Measurements from ENCODE around the gene HKDC1.
"Not testable (repeated sequence)": the region's sequence is repeated elsewhere in the genome, so short reads cannot be mapped to it uniquely, and the experiment has no call there.

Gene HKDC1, protein sequence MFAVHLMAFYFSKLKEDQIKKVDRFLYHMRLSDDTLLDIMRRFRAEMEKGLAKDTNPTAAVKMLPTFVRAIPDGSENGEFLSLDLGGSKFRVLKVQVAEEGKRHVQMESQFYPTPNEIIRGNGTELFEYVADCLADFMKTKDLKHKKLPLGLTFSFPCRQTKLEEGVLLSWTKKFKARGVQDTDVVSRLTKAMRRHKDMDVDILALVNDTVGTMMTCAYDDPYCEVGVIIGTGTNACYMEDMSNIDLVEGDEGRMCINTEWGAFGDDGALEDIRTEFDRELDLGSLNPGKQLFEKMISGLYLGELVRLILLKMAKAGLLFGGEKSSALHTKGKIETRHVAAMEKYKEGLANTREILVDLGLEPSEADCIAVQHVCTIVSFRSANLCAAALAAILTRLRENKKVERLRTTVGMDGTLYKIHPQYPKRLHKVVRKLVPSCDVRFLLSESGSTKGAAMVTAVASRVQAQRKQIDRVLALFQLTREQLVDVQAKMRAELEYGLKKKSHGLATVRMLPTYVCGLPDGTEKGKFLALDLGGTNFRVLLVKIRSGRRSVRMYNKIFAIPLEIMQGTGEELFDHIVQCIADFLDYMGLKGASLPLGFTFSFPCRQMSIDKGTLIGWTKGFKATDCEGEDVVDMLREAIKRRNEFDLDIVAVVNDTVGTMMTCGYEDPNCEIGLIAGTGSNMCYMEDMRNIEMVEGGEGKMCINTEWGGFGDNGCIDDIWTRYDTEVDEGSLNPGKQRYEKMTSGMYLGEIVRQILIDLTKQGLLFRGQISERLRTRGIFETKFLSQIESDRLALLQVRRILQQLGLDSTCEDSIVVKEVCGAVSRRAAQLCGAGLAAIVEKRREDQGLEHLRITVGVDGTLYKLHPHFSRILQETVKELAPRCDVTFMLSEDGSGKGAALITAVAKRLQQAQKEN

DNA sequence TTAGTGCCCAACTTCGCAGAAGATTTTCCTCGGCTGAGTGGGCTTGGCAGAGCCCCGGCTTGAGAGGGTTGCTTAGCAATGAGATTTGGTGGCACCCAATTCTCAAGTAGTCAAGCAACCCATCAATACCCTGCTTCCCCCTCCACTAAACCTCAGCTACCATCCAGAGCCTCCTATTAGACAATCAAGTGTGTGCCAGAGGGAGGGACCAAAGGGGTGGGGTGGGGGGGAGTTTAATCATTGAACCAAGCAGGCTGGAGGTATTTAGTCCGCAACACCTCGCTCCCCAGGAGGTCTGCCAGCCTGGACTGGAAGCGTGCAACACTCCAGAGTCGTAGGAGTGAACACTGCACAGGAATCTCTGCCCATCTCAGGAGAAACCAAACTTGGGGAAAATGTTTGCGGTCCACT is at the start of gene HKDC1:
Gene HKDC1 (plus strand): TSS at position 292 of the 411 bp plus-strand sequence. CDS start 104 bp downstream, at position 396.
- Histone ChIP-seq H3K27me3 (ENCODE audit: control insufficient read depth, insufficient read depth, low read length) (no peaks in the 10 kb centered on the region), H3K4me1 (ENCODE audit: control insufficient read depth, insufficient read depth, low read length) (peaks cover 4% of the 10 kb centered on the region), H3K4me3 (ENCODE audit: low read depth, low read length) (no peak within 1 kb of the TSS), H3K36me3 (ENCODE audit: control insufficient read depth, insufficient read depth, low read length) (no peaks in the 10 kb centered on the region), H3K9me3 (ENCODE audit: control insufficient read depth, insufficient read depth, low read length) (no peaks in the 10 kb centered on the region), H3K9ac (ENCODE audit: low read depth, low read length) (no peak within 1 kb of the TSS)

DNA sequence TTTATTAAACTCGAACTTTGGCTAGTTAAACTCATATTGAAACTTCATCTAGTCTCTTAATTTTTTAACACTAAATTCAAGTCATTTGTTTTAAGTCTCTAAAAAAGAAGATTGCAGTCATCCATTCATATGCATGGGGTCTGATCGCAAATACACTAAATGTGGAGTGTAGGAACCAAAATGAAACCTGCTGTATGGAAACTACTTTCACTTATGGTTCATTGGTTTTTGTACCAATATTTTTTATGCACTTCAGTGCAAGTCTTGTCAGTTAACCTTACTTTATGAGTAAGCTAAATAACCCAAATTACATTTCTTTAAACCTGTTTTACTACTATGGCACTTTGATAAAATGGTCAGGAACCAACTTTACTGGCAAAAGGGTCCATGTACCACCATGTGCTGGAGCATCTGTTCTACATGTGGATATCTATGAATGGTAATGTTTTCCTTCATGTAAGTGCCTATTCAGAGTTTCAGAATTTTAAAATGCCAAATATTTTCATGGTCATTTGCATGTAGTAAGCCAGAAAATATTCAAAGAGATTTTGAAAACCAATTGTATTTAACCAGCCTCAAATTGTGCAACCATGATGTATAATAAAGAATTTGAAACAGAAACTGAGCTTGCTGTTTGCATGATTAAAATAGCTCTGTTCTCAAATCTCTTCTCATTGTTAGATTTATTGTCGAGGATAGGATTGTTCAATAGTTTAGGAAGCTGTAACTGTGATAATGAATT is 47.7 kb upstream of the HKDC1 start:
- no peaks in the 10 kb centered on the region for H3K36me3 ChIP-seq (ENCODE audit: control insufficient read depth, insufficient read depth, low read length)
- no peak overlapping the region for H3K9ac ChIP-seq (ENCODE audit: low read depth, low read length)

DNA sequence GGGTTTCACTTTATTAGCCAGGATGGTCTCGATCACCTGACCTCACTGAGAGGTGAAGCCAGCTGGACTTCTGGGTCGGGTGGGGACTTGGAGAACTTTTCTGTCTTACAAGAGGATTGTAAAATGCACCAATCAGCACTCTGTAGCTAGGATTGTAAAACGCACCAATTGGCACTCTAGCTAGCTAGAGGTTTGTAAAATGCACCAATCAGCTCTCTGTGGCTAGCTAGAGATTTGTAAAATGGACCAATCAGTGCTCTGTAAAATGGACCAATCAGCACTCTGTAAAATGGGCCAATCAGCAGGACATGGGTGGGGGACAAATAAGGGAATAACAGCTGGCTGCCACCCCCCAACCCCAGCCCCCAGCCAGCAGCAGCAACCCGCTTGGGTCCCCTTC is 44.8 kb upstream of the HKDC1 start:
- not testable (repeated sequence) for H3K4me1 ChIP-seq (ENCODE audit: control insufficient read depth, insufficient read depth, low read length); H3K9me3 ChIP-seq (ENCODE audit: control insufficient read depth, insufficient read depth, low read length); H3K36me3 ChIP-seq (ENCODE audit: control insufficient read depth, insufficient read depth, low read length); H3K4me3 ChIP-seq (ENCODE audit: low read depth, low read length); H3K27me3 ChIP-seq (ENCODE audit: control insufficient read depth, insufficient read depth, low read length); H3K9ac ChIP-seq (ENCODE audit: low read depth, low read length)

More for the DNA sequence above, 47.7 kb upstream of the HKDC1 start:
- Histone ChIP-seq H3K4me3 (ENCODE audit: low read depth, low read length) (no peak overlapping the region), H3K27me3 (ENCODE audit: control insufficient read depth, insufficient read depth, low read length) (no peaks in the 10 kb centered on the region), H3K4me1 (ENCODE audit: control insufficient read depth, insufficient read depth, low read length) (no peaks in the 10 kb centered on the region), H3K9me3 (ENCODE audit: control insufficient read depth, insufficient read depth, low read length) (no peaks in the 10 kb centered on the region)

DNA sequence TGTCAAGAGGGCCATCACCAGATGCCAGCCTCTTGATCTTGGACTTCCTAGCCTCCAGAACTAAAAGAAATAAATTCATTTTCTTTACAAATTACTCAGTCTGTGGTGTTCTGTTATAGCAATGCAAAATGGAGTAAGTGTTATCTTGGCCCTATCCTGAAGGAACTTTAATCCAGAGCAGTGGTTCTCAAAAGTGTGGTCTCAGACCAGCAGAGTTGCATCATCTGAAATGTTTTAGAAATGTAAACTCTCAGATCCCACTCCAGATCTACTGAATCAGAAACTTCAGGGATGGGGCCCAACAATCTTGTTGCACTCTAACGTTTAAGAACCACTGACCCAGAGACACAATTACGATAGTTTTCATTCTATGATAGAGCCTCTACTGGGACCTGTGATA is 43.3 kb upstream of the HKDC1 start:
- Histone ChIP-seq H3K36me3 (ENCODE audit: control insufficient read depth, insufficient read depth, low read length) (no peaks in the 10 kb centered on the region), H3K4me3 (ENCODE audit: low read depth, low read length) (no peak overlapping the region), H3K9me3 (ENCODE audit: control insufficient read depth, insufficient read depth, low read length) (no peaks in the 10 kb centered on the region), H3K27me3 (ENCODE audit: control insufficient read depth, insufficient read depth, low read length) (no peaks in the 10 kb centered on the region), H3K4me1 (ENCODE audit: control insufficient read depth, insufficient read depth, low read length) (no peaks in the 10 kb centered on the region), H3K9ac (ENCODE audit: low read depth, low read length) (no peak overlapping the region)

DNA sequence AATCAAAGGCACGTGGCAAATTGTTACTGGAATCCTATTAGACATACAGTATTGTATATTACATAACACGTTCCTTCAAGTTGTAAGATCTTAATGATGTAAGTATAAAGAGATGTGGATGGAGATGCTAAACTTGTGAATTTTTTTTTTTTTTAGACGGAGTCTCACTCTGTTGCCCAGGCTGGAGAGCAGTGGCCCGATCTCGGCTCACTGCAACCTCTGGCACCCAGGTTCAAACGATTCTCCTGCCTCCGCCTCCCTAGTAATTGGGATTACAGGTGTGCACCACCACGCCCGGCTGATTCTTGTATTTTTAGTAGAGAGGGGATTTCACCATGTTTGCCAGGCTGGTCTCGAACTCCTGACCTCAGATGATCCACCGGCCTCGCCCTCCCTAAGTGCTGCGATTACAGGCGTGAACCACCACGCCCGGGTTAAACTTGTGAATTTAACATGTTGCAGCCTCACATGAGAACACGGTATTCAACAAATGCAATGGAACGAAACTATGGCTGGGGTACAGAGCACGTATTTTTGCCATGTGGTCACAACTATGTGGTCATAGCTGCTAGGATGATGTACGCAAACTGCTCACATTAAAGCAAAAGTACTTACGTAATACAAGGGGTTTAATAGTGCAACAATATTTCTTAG is 40.9 kb upstream of the HKDC1 start:
- no peaks in the 10 kb centered on the region for H3K4me1 ChIP-seq (ENCODE audit: control insufficient read depth, insufficient read depth, low read length)
- peak overlapping the region; percentile 100 for H3K4me3 ChIP-seq (ENCODE audit: low read depth, low read length)
- H3K36me3 ChIP-seq (ENCODE audit: control insufficient read depth, insufficient read depth, low read length) = no peaks in the 10 kb centered on the region
- peak overlapping the region; percentile 95 for H3K9ac ChIP-seq (ENCODE audit: low read depth, low read length)
- no peaks in the 10 kb centered on the region for H3K27me3 ChIP-seq (ENCODE audit: control insufficient read depth, insufficient read depth, low read length)
- no peaks in the 10 kb centered on the region for H3K9me3 ChIP-seq (ENCODE audit: control insufficient read depth, insufficient read depth, low read length)

DNA sequence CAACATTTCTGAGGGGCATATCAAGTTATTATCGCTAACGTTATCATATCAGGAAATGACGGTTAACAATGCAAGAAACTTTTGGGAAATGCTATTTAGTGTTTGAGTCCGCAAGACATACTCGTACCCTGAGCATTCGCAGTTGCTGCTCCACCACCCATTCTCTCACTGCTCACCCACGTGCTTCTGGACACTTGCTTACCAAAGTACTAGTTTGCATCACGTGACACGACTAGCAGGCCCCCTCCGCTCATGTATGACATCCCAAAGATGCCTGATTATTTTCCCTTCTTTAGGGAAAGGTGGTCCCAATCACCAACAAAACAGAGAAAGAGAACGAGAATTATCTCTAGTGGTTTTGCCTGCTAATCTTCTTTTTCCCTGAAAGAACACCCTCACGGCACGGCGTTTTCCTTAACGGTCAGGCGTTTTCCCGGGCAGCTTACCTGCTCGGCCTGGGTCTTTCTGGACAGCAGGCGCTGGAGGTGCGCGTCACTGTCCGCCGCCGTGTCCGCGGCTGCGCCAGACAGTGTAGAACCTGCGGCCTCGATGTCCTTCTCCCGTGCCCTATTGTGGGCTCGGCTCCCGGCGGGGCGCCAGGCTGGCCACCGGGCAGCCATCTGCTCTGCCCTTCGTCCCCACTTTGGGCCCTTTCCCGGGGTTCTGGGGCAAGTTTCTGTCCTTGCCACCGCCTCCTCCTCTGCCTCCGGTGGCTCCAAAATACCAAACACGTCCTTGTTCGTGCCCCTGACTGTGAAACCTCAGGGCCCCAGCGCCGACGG is 40.2 kb upstream of the HKDC1 start, which contains the start of gene SUPV3L1:
Gene SUPV3L1 (plus strand): TSS at position 492 of the 782 bp plus-strand sequence. CDS start 58 bp downstream, at position 550.
- Histone ChIP-seq H3K27me3 (ENCODE audit: control insufficient read depth, insufficient read depth, low read length) (no peaks in the 10 kb centered on the region), H3K4me1 (ENCODE audit: control insufficient read depth, insufficient read depth, low read length) (no peaks in the 10 kb centered on the region), H3K4me3 (ENCODE audit: low read depth, low read length) (peak within 1 kb of the TSS; percentile 100), H3K36me3 (ENCODE audit: control insufficient read depth, insufficient read depth, low read length) (no peaks in the 10 kb centered on the region), H3K9me3 (ENCODE audit: control insufficient read depth, insufficient read depth, low read length) (no peaks in the 10 kb centered on the region), H3K9ac (ENCODE audit: low read depth, low read length) (peak within 1 kb of the TSS; percentile 95)

DNA sequence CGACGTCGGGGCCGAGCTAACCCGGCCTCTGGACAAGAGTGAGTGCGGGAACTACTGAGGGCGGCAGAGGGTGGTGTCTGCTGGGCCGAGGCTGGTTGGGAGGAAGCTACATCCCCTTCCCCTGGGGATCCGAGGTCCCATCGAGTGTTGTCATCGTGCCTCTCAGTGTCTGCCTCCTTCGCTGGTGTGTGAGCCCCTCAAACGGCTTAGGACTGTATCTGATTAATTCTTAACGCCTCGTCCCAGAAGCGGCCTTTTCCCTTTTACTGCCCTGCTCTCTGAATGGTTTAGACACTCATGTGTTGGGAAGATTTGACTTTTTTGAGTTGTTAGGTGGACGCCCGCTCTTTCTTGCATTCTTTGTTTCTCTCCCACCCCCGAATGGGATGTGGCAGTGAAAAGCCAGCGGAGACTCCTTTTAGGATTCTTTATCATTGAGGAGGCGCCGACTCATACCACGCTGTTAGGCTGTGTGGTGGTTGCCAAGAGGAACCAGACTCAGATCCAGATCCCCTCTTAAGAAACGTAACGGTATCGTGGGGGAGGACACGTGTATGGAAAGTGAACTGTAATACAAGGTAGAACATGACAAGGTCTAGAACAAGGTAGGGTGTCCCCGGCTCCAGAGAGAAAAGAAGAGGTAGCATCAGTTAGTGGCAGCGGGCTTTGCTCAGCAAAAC is 39.5 kb upstream of the HKDC1 start:
- Histone ChIP-seq H3K4me3 (ENCODE audit: low read depth, low read length) (peak overlapping the region; percentile 100), H3K27me3 (ENCODE audit: control insufficient read depth, insufficient read depth, low read length) (no peaks in the 10 kb centered on the region), H3K9me3 (ENCODE audit: control insufficient read depth, insufficient read depth, low read length) (no peaks in the 10 kb centered on the region), H3K9ac (ENCODE audit: low read depth, low read length) (peak overlapping the region; percentile 95), H3K4me1 (ENCODE audit: control insufficient read depth, insufficient read depth, low read length) (no peaks in the 10 kb centered on the region), H3K36me3 (ENCODE audit: control insufficient read depth, insufficient read depth, low read length) (no peaks in the 10 kb centered on the region)

DNA sequence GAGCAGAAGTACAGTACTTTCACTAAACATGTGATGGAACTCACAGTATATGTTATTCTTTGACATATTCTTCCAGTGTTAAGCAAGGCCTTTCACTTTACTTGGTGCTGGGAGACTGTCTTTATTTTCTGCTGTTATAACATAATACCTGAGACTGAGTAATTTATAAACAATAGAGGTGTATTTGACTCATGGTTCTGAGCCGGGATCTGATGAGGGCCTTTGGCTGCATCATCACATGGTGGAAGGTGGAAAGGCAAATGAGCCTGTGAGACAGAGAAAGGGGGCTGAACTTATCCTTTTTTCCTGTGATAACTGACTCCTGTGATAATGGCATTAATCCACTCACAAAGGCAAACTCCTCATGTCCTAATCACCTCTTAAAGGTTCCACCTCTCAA is 38.7 kb upstream of the HKDC1 start:
- no peak overlapping the region for H3K4me3 ChIP-seq (ENCODE audit: low read depth, low read length)
- H3K9ac ChIP-seq (ENCODE audit: low read depth, low read length) = no peak overlapping the region

DNA sequence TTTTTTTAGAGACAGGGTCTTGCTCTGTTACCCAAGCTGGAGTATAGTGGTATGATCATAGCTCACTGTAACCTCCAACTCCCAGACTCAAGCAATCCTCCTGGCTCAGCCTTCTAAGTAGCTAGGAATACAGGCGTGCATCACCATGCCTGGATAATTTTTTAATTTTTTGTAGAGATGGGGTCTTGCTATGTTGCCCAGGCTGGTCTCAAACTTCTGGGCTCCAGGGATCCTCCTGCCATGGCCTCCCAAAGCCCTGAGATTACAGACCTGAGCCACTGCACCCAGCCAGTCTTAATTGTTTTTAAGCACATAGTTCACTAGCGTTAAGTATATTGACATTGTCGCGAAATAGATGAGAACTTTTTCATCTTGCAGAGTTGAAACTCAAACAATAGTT is 38.1 kb upstream of the HKDC1 start:
- Histone ChIP-seq H3K27me3 (ENCODE audit: control insufficient read depth, insufficient read depth, low read length) (no peaks in the 10 kb centered on the region), H3K9ac (ENCODE audit: low read depth, low read length) (no peak overlapping the region), H3K4me1 (ENCODE audit: control insufficient read depth, insufficient read depth, low read length) (no peaks in the 10 kb centered on the region), H3K9me3 (ENCODE audit: control insufficient read depth, insufficient read depth, low read length) (no peaks in the 10 kb centered on the region), H3K4me3 (ENCODE audit: low read depth, low read length) (no peak overlapping the region), H3K36me3 (ENCODE audit: control insufficient read depth, insufficient read depth, low read length) (peaks cover 5% of the 10 kb centered on the region)

More for the DNA sequence above, 38.7 kb upstream of the HKDC1 start:
- H3K4me1 ChIP-seq (ENCODE audit: control insufficient read depth, insufficient read depth, low read length) = no peaks in the 10 kb centered on the region
- H3K36me3 ChIP-seq (ENCODE audit: control insufficient read depth, insufficient read depth, low read length) = peaks cover under 1% of the 10 kb centered on the region
- H3K9me3 ChIP-seq (ENCODE audit: control insufficient read depth, insufficient read depth, low read length) = no peaks in the 10 kb centered on the region
- no peaks in the 10 kb centered on the region for H3K27me3 ChIP-seq (ENCODE audit: control insufficient read depth, insufficient read depth, low read length)

DNA sequence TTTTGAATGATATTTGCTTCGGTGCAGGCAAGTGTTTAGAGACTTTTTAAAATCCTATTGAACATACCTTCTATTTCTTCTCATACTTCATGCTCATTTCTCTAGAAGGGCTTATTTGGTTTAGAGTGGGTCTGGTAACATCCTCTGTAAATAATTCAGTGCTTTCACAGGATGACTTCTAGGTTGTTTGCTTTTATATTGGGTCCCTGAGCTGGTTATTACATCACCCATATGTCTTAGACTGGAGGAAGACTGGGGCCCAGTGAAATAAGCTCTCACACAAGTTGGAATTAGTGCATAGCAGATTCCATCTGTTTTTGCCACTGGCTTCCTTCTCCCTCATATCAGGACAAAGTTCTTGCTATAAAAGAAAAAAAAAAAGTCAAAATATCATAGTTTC is 33.6 kb upstream of the HKDC1 start:
- no peak overlapping the region for H3K4me3 ChIP-seq (ENCODE audit: low read depth, low read length)
- H3K36me3 ChIP-seq (ENCODE audit: control insufficient read depth, insufficient read depth, low read length) = peaks cover 8% of the 10 kb centered on the region
- no peaks in the 10 kb centered on the region for H3K9me3 ChIP-seq (ENCODE audit: control insufficient read depth, insufficient read depth, low read length)
- no peaks in the 10 kb centered on the region for H3K4me1 ChIP-seq (ENCODE audit: control insufficient read depth, insufficient read depth, low read length)
- H3K27me3 ChIP-seq (ENCODE audit: control insufficient read depth, insufficient read depth, low read length) = no peaks in the 10 kb centered on the region
- no peak overlapping the region for H3K9ac ChIP-seq (ENCODE audit: low read depth, low read length)
